Astrocyte (in vitro differentiated cells and primary cell): ENCODE results near the gene MYL7. TPM values are rescaled to one million over a fixed set of nuclear protein-coding genes. Genes with fewer than 3 reads are reported as not detected.
A peak's percentile ranks its signal among the peaks of the same experiment; 100 is the strongest.

ENCODE experiments used
- DNase-seq: peaks from one replicate; pipeline ENCODE4 v3.0.0-alpha.2; 2010; ENCODE audit warnings: low read depth
- FAIRE-seq: peaks from 2 replicates; lab custom pipeline; 2011; peaks lifted over from hg19 to GRCh38; lab: Jason Lieb, UNC
- H2AFZ ChIP-seq: 2 replicates; pipeline ENCODE4 v1.6.0; 2012; ENCODE audit warnings: low read depth, low read length, inconsistent platforms
- H3K27ac ChIP-seq: 2 replicates; pipeline ENCODE4 v1.5.1; 2011; ENCODE audit warnings: low read depth, low read length, inconsistent platforms
- H3K27me3 ChIP-seq: 2 replicates; pipeline ENCODE4 v1.6.0; 2011; ENCODE audit warnings: low read length, inconsistent platforms; ENCODE audit not compliant: insufficient read depth
- H3K36me3 ChIP-seq: 2 replicates; pipeline ENCODE4 v1.5.1; 2011; ENCODE audit warnings: low read length, inconsistent platforms; ENCODE audit not compliant: insufficient read depth
- H3K4me1 ChIP-seq: 2 replicates; pipeline ENCODE4 v1.5.1; 2011; ENCODE audit warnings: low read length, inconsistent platforms; ENCODE audit not compliant: insufficient read depth
- H3K4me2 ChIP-seq: 2 replicates; pipeline ENCODE4 v1.6.0; 2012; ENCODE audit warnings: low read length, inconsistent platforms
- H3K4me3 ChIP-seq: 2 replicates; pipeline ENCODE4 v1.5.1; 2011; ENCODE audit warnings: low read depth, mild to moderate bottlenecking, low read length, inconsistent platforms; ENCODE audit not compliant: insufficient read depth
- H3K79me2 ChIP-seq: 2 replicates; pipeline ENCODE4 v1.6.0; 2012; ENCODE audit warnings: mild to moderate bottlenecking, low read length, inconsistent platforms; ENCODE audit not compliant: insufficient read depth
- H3K9ac ChIP-seq: 2 replicates; pipeline ENCODE4 v1.6.0; 2012; ENCODE audit warnings: mild to moderate bottlenecking, low read length, inconsistent platforms
- H3K9me3 ChIP-seq: 2 replicates; pipeline ENCODE4 v1.5.1; 2012; ENCODE audit warnings: low read depth, mild to moderate bottlenecking, low read length, inconsistent platforms; ENCODE audit not compliant: insufficient read depth
- H4K20me1 ChIP-seq: 2 replicates; pipeline ENCODE4 v1.6.0; 2012; ENCODE audit warnings: low read length, inconsistent platforms; ENCODE audit not compliant: insufficient read depth
- H3K27ac Mint-ChIP-seq: one replicate; pipeline ENCODE4 v1.8.0; 2021; ENCODE audit warnings: mild to moderate bottlenecking, mixed read lengths; ENCODE audit not compliant: unreplicated experiment
- H3K27me3 Mint-ChIP-seq: one replicate; pipeline ENCODE4 v1.8.0; 2021; ENCODE audit warnings: low read depth, mixed read lengths; ENCODE audit not compliant: unreplicated experiment
- H3K36me3 Mint-ChIP-seq: one replicate; pipeline ENCODE4 v1.8.0; 2021; ENCODE audit warnings: low read depth, mixed read lengths; ENCODE audit not compliant: unreplicated experiment
- H3K4me1 Mint-ChIP-seq: one replicate; pipeline ENCODE4 v1.8.0; 2021; ENCODE audit warnings: low read depth, mixed read lengths; ENCODE audit not compliant: unreplicated experiment
- H3K4me3 Mint-ChIP-seq: one replicate; pipeline ENCODE4 v1.8.0; 2021; ENCODE audit warnings: mild to moderate bottlenecking, moderate library complexity, mixed read lengths; ENCODE audit not compliant: unreplicated experiment
- H3K9me3 Mint-ChIP-seq: one replicate; pipeline ENCODE4 v1.8.0; 2021; ENCODE audit warnings: mild to moderate bottlenecking, mixed read lengths; ENCODE audit not compliant: unreplicated experiment
- CTCF ChIP-seq: IDR thresholded peaks from 2 replicates; pipeline ENCODE4 v1.5.1; 2011; ENCODE audit warnings: low read depth, mild to moderate bottlenecking, inconsistent platforms, low read length, moderate library complexity; ENCODE audit not compliant: insufficient read depth
- EZH2 ChIP-seq: IDR thresholded peaks from 2 replicates; pipeline ENCODE4 v1.6.1; 2012; ENCODE audit warnings: mild to moderate bottlenecking, low read length, inconsistent platforms; ENCODE audit not compliant: insufficient read depth
- total RNA-seq: library from RNA; stranded (reverse); gene quantifications from 2 replicates; pipeline ENCODE4 v1.2.1, GENCODE V29; 2021

Gene MYL7
- total RNA-seq, 1 donor from 2014 or later = 60.0 TPM

- Histone ChIP-seq H3K79me2 (no peaks in the 10 kb centered on the region), H3K4me2 (peak overlapping the region; percentile 83), H2AFZ (peak overlapping the region; percentile 60), H3K9me3 (peaks cover 10% of the 10 kb centered on the region), H3K27me3 (no peaks in the 10 kb centered on the region), H4K20me1 (no peaks in the 10 kb centered on the region), H3K9ac (peak overlapping the region; percentile 78), H3K27ac (peak overlapping the region; percentile 75), H3K4me3 (no peak overlapping the region), H3K4me1 (peaks cover 18% of the 10 kb centered on the region), H3K36me3 (no peaks in the 10 kb centered on the region)
- no peak for TF ChIP-seq EZH2
- TF ChIP-seq CTCF = no peak
- H3K4me1 Mint-ChIP-seq = peaks cover 14% of the 10 kb centered on the region
- FAIRE-seq (peak; percentile 39), DNase-seq (no peak)
- H3K27me3 Mint-ChIP-seq = peaks cover 13% of the 10 kb centered on the region
- H3K9me3 Mint-ChIP-seq = peaks cover 12% of the 10 kb centered on the region
- H3K4me3 Mint-ChIP-seq = peak overlapping the region; percentile 17
- H3K36me3 Mint-ChIP-seq = peaks cover 3% of the 10 kb centered on the region
- H3K27ac Mint-ChIP-seq = peak overlapping the region; percentile 79
Observed at GRCh38 chr7:44184873-44185446, 43.8 kb upstream of the MYL7 start.

- DNase-seq (peak; percentile 84), FAIRE-seq (peak; percentile 94)
- Histone ChIP-seq H3K27ac (peak overlapping the region; percentile 75), H3K27me3 (no peaks in the 10 kb centered on the region), H3K9me3 (peaks cover 10% of the 10 kb centered on the region), H2AFZ (peak overlapping the region; percentile 60), H3K4me3 (no peak overlapping the region), H3K4me2 (peak overlapping the region; percentile 83), H3K36me3 (no peaks in the 10 kb centered on the region), H4K20me1 (no peaks in the 10 kb centered on the region), H3K4me1 (peaks cover 18% of the 10 kb centered on the region), H3K79me2 (no peaks in the 10 kb centered on the region), H3K9ac (peak overlapping the region; percentile 78)
- Mint-ChIP-seq H3K4me3 (no peak overlapping the region), H3K9me3 (peaks cover 12% of the 10 kb centered on the region), H3K36me3 (peaks cover 3% of the 10 kb centered on the region), H3K27me3 (peaks cover 13% of the 10 kb centered on the region), H3K27ac (peak overlapping the region; percentile 79), H3K4me1 (peaks cover 14% of the 10 kb centered on the region)
- TF ChIP-seq EZH2 = no peak
Observed at GRCh38 chr7:44184206-44184872, 43.2 kb upstream of the MYL7 start.

DNA sequence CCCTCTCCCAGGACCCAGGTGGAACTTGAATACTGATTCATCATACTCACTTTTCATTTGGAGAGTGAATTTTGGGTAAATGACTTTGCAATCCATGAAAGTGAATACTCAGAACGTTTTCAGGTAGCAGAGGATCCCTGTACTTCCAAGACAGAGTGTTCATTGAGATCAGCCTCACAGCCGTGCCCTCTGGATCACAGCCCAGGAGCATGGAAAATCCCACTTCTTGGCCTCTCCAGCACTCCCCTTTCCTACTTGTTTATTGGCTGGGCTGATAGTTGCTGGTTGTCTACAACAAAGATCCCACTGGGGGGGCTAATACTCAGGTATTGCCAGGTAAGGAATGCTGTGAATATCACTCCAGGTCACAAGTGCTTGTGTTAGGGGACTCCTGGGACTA lies 42.3 kb upstream of the MYL7 start:
- Mint-ChIP-seq H3K27ac (peak overlapping the region; percentile 13), H3K27me3 (peaks cover 8% of the 10 kb centered on the region), H3K4me1 (peaks cover 14% of the 10 kb centered on the region), H3K36me3 (peaks cover 3% of the 10 kb centered on the region), H3K4me3 (no peak overlapping the region), H3K9me3 (peaks cover 12% of the 10 kb centered on the region)
- Histone ChIP-seq H3K4me2 (no peak overlapping the region), H3K79me2 (no peaks in the 10 kb centered on the region), H3K9ac (no peak overlapping the region), H4K20me1 (no peaks in the 10 kb centered on the region), H3K36me3 (no peaks in the 10 kb centered on the region), H3K4me3 (no peak overlapping the region), H3K27me3 (no peaks in the 10 kb centered on the region), H2AFZ (no peak overlapping the region), H3K4me1 (peaks cover 18% of the 10 kb centered on the region), H3K9me3 (peaks cover 10% of the 10 kb centered on the region), H3K27ac (no peak overlapping the region)
- TF ChIP-seq EZH2 (no peak), CTCF (no peak)
- FAIRE-seq = no peak
- DNase-seq = no peak
